ENCODE results near the gene PLPP4.

DNA sequence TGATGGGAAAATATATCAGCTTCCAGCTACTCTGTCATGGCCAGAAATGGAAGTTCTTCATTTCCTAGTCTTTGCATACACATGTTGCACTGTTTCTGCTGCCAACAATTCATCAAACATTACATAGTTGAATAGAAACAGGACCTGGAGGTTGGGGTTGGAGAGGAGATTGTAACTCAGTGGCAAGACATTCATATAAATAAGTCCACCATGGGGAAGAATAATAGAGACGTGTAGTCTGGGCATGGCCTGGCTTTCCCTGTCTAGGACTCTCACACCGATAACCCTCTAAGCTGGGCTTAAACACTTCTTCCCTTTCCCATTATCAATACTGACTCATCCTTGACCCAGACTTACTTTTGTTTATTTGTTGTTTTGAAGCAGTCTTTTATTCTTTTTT is 155.7 kb downstream of the PLPP4 start:
- TF ChIP-seq EZH2 (IDR thresholded peaks at IDR 0.05; ENCODE audit: borderline replicate concordance, low read depth, low read length, severe bottlenecking): no peak
- TF ChIP-seq, protein P1, sequence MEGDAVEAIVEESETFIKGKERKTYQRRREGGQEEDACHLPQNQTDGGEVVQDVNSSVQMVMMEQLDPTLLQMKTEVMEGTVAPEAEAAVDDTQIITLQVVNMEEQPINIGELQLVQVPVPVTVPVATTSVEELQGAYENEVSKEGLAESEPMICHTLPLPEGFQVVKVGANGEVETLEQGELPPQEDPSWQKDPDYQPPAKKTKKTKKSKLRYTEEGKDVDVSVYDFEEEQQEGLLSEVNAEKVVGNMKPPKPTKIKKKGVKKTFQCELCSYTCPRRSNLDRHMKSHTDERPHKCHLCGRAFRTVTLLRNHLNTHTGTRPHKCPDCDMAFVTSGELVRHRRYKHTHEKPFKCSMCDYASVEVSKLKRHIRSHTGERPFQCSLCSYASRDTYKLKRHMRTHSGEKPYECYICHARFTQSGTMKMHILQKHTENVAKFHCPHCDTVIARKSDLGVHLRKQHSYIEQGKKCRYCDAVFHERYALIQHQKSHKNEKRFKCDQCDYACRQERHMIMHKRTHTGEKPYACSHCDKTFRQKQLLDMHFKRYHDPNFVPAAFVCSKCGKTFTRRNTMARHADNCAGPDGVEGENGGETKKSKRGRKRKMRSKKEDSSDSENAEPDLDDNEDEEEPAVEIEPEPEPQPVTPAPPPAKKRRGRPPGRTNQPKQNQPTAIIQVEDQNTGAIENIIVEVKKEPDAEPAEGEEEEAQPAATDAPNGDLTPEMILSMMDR (IDR thresholded peaks at IDR 0.05; ENCODE audit: borderline replicate concordance, extremely low read depth, low read length, poor library complexity, severe bottlenecking): no peak

All from DND-41 (cell line).